VCaP (cell line): ENCODE measurements around the gene PHLDA2.

ENCODE experiments used
- H3K27ac ChIP-seq: fragments of 450-650 bp; 2 replicates; pipeline ENCODE4 v1.5.1; 2017
- TF ChIP-seq, protein P1 (sequence below): fragments of 450-650 bp; conservative IDR thresholded peaks from 2 replicates; pipeline ENCODE4 v1.5.1; 2017; ENCODE audit warnings: mild to moderate bottlenecking, moderate library complexity

Gene PHLDA2

DNA sequence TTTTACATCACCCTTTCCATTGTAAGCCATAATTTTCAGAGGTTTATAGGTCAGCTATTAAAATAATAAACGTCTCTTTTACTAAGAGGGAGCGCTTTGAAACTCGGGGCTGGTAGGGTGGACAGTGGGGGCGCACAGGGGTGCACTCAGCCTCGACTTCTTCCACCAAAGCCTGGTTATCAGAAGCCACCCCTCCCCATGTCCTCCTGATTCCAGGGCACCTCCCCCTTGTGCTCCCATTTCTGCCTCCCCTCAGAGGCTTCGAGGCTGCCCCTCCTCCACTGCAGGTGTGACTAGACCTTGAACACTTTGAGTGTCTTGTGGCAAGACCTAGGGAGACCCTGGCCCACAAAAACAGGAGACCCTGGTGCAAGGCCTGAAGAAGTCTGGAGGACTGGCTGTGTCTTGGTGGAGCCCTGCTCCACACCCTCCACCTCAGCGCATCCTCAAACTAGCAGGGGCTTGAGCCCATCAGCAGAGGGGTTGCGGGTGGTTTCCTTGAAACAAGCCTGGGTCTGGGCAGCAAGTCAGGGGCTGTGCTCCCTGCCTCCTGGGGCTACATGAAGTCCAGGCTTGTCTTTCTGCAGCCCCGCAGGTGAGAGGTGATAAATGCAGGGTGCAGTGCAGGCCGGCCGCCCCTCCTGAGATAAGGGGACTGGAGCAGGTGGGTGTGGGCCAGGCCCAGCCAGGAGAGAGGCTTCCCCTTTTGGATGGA is 46.7 kb downstream of the PHLDA2 start:
- H3K27ac ChIP-seq: no peak overlapping the region
- TF ChIP-seq, protein P1, sequence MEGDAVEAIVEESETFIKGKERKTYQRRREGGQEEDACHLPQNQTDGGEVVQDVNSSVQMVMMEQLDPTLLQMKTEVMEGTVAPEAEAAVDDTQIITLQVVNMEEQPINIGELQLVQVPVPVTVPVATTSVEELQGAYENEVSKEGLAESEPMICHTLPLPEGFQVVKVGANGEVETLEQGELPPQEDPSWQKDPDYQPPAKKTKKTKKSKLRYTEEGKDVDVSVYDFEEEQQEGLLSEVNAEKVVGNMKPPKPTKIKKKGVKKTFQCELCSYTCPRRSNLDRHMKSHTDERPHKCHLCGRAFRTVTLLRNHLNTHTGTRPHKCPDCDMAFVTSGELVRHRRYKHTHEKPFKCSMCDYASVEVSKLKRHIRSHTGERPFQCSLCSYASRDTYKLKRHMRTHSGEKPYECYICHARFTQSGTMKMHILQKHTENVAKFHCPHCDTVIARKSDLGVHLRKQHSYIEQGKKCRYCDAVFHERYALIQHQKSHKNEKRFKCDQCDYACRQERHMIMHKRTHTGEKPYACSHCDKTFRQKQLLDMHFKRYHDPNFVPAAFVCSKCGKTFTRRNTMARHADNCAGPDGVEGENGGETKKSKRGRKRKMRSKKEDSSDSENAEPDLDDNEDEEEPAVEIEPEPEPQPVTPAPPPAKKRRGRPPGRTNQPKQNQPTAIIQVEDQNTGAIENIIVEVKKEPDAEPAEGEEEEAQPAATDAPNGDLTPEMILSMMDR: no peak

DNA sequence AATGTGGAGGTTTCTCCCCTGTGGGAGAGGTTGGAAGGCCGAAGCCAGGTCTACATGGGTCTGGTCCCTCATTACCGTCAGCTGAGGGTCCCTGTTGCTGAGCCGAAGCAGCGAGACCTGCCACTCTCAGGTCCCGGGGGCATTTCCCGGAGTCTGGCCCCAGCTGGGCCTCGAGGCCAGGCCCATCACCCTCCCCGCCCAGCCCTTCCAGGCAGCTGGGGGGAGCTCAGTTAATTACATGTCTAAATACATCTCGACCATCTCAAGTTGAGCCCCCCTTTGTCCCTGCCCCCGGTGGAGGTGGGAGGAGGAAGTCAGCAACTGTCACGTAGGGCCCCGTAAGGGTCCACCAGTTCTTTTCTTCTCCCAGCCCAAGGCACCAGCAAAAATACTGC is 47.2 kb downstream of the PHLDA2 start:
- H3K27ac ChIP-seq: no peak overlapping the region
- TF ChIP-seq, protein P1: no peak

DNA sequence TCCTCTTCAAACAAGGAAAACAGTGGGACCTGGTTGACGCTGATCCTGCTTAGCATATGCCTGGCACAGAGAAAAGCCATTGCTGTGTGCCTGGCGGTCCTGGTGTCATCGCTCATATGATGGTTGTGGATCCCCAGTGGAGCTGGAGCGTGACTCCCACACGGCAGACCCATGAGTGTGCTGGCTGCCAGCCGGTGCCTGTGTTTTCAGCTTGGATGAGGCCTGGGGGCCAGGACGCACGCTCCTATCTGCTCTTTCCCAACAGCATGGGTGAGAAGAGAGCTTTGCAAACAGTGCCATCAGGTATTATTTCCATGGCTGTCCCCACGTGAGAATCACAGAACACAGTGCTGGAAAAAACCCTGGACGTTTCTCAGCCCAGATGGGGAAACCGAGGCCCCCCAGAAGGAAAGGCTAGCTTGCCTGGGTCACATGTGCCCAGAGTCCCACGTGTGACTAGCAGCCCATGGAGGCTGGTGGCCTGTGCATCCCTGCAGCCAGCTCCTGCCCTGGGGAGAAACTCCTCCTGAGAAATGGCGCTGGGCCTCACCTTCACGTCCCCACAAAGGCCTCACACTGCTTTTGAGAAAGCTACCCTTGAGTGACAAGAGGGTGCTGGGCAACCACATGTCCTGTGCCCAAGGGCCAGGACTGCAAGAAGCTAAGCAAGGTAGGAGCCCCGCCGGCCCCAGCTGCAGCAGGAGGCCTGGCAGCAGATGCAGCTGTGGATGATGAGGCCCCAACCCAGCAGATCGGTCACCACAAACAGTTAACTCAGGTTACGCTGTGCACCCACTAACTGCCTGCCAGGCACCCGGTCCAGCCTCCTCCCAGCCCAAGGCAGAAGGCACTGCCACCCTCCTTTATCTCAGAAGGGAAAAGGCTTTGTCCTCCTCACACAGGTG is 47.9 kb downstream of the PHLDA2 start:
- no peak overlapping the region for H3K27ac ChIP-seq
- TF ChIP-seq, protein P1: no peak

DNA sequence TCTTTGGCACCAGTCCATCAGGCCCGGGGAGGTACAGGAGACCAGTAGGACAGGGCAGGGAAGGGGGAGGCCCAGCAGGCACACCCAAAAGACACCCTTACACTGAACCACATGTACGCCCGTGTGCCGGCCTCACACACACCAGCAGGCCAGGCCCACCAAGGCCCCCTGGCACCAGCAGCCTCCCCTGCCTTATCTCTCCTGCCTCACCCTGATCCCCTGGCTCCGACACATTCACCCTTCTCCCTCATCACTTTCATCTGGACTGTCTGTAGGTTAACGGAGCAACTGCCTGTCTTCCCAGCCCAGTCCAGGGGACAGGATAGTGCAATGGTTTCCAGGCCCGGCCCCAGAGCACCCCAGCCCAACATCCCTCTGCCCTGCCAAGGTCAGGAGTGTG is 48.6 kb downstream of the PHLDA2 start:
- TF ChIP-seq, protein P1: no peak
- no peak overlapping the region for H3K27ac ChIP-seq

DNA sequence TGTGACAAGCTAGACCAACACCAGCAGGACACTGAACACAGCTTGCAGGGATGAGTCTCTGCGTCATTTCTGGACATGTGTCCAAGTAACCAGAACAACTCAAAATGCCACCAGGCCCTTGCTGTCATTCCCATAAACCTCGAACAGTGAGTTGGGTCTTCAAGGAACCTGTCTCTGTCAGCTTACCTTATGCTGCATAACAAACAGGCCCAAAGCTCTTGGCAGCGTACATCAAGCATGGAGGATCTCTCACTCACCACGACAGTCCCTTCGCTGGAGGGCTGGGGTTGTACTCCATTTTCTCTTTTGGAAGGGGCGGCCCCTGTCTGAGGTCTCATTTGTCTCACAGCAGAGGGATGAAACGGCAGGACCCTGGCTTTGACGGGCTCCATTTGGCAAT is 50.4 kb downstream of the PHLDA2 start:
- TF ChIP-seq, protein P1: no peak
- no peak overlapping the region for H3K27ac ChIP-seq
